ENCODE results near the gene SRA1.

Gene SRA1

GRCh38 chr5:140575309-140575708 lies 18.0 kb upstream of the SRA1 start:
- no peak for DNase-seq (ENCODE audit: extremely low read depth, insufficient read length)
- TF ChIP-seq CTCF (IDR thresholded peaks at IDR 0.05; ENCODE audit: insufficient read depth, low read length, poor library complexity, severe bottlenecking): peak; percentile 14
- H3K4me3 ChIP-seq (replicated peaks; ENCODE audit: low read depth, low read length): no peak overlapping the region
- no peaks in the 10 kb centered on the region; the same call in 1 of the 2 replicates for H3K36me3 ChIP-seq (ENCODE audit: control insufficient read depth, insufficient read depth, low read length)
- no peaks in the 10 kb centered on the region for H3K27me3 ChIP-seq (replicated peaks; ENCODE audit: control insufficient read depth, insufficient read depth, low read length)

GRCh38 chr5:140574165-140574564 lies 16.9 kb upstream of the SRA1 start:
- DNase-seq (ENCODE audit: extremely low read depth, insufficient read length): no peak
- H3K4me3 ChIP-seq (replicated peaks; ENCODE audit: low read depth, low read length): no peak overlapping the region
- no peaks in the 10 kb centered on the region for H3K27me3 ChIP-seq (replicated peaks; ENCODE audit: control insufficient read depth, insufficient read depth, low read length)
- H3K36me3 ChIP-seq (ENCODE audit: control insufficient read depth, insufficient read depth, low read length): no peaks in the 10 kb centered on the region; the same call in 1 of the 2 replicates
- TF ChIP-seq CTCF (IDR thresholded peaks at IDR 0.05; ENCODE audit: insufficient read depth, low read length, poor library complexity, severe bottlenecking): no peak

- no peak for TF ChIP-seq CTCF (IDR thresholded peaks at IDR 0.05; ENCODE audit: insufficient read depth, low read length, poor library complexity, severe bottlenecking)
- no peak for DNase-seq (ENCODE audit: extremely low read depth, insufficient read length)
- H3K27me3 ChIP-seq (replicated peaks; ENCODE audit: control insufficient read depth, insufficient read depth, low read length): no peaks in the 10 kb centered on the region
- no peak overlapping the region for H3K4me3 ChIP-seq (replicated peaks; ENCODE audit: low read depth, low read length)
- no peaks in the 10 kb centered on the region; the same call in 1 of the 2 replicates for H3K36me3 ChIP-seq (ENCODE audit: control insufficient read depth, insufficient read depth, low read length)
Observed at GRCh38 chr5:140573683-140574082, 16.4 kb upstream of the SRA1 start.

- H3K36me3 ChIP-seq (ENCODE audit: control insufficient read depth, insufficient read depth, low read length): peaks cover 17% of the 10 kb centered on the region
- H3K4me3 ChIP-seq (replicated peaks; ENCODE audit: low read depth, low read length): no peak overlapping the region
- no peak for DNase-seq (ENCODE audit: extremely low read depth, insufficient read length)
- TF ChIP-seq CTCF (IDR thresholded peaks at IDR 0.05; ENCODE audit: insufficient read depth, low read length, poor library complexity, severe bottlenecking): no peak
- no peaks in the 10 kb centered on the region for H3K27me3 ChIP-seq (replicated peaks; ENCODE audit: control insufficient read depth, insufficient read depth, low read length)
Observed at GRCh38 chr5:140571105-140571504, 13.8 kb upstream of the SRA1 start.

- H3K4me3 ChIP-seq (replicated peaks; ENCODE audit: low read depth, low read length): no peak overlapping the region
- TF ChIP-seq CTCF (IDR thresholded peaks at IDR 0.05; ENCODE audit: insufficient read depth, low read length, poor library complexity, severe bottlenecking): no peak
- H3K36me3 ChIP-seq (ENCODE audit: control insufficient read depth, insufficient read depth, low read length): peaks cover 17% of the 10 kb centered on the region
- no peak for DNase-seq (ENCODE audit: extremely low read depth, insufficient read length)
- no peaks in the 10 kb centered on the region for H3K27me3 ChIP-seq (replicated peaks; ENCODE audit: control insufficient read depth, insufficient read depth, low read length)
Observed at GRCh38 chr5:140570488-140570887, 13.2 kb upstream of the SRA1 start.

- no peak for DNase-seq (ENCODE audit: extremely low read depth, insufficient read length)
- TF ChIP-seq CTCF (IDR thresholded peaks at IDR 0.05; ENCODE audit: insufficient read depth, low read length, poor library complexity, severe bottlenecking): no peak
- no peak overlapping the region for H3K4me3 ChIP-seq (replicated peaks; ENCODE audit: low read depth, low read length)
- no peaks in the 10 kb centered on the region for H3K27me3 ChIP-seq (replicated peaks; ENCODE audit: control insufficient read depth, insufficient read depth, low read length)
- peaks cover 17% of the 10 kb centered on the region for H3K36me3 ChIP-seq (ENCODE audit: control insufficient read depth, insufficient read depth, low read length)
Observed at GRCh38 chr5:140570058-140570457, 12.8 kb upstream of the SRA1 start.

Data from GM06990 (cell line).